SKM-1 treated with dmso at 0.1 percent for 144 hours (cell line): ENCODE measurements around the gene GMPS.
A peak's percentile ranks its signal among the peaks of the same experiment; 100 is the strongest.
"Not testable (repeated sequence)": the region's sequence is repeated elsewhere in the genome, so short reads cannot be mapped to it uniquely, and the experiment has no call there.

Source experiments
- DNase-seq: peaks from one replicate; lab custom pipeline; 2025; ENCODE audit not compliant: unreplicated experiment; lab: John Stamatoyannopoulos, UW

The GMPS gene

DNA sequence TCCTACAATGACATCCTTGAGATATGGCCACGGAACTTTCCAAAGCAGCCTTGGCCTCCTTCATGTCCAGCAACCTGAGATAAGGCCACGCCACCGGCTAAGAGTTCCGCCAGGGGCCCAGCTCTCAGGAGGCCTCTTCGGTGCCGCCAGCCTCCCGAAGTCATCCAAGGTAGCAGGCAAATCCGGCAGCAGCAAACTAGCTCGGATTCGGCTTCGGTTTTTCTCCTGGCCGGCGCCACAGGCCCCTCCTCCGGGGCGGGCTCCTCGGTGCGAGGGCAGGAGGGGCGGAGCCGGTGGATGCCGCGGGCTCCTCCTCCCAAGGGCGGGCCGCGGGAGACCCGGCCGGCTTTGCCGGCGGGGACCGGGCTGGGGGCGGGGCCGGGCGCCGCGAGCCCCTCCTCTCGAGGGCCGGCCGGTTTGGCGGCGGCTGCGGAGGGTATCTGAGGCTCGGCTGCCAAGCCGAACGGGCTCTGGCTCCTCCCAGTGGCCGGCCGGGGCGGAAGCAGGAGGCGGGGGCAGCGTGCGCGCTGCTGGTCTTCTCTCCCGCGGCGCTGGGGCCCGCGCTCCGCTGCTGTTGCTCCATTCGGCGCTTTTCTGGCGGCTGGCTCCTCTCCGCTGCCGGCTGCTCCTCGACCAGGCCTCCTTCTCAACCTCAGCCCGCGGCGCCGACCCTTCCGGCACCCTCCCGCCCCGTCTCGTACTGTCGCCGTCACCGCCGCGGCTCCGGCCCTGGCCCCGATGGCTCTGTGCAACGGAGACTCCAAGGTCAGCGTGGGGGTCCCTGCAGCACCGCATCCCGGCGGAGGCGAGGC, at the start of gene GMPS:
GMPS (plus strand) TSS at position 518 of the 812 bp plus-strand sequence; CDS start at position 739, 221 bp downstream.
- DNase-seq = peak; percentile 92

GRCh38 chr3:155828490-155829098, 41.9 kb upstream of the GMPS start:
- not testable (repeated sequence) for DNase-seq

DNA sequence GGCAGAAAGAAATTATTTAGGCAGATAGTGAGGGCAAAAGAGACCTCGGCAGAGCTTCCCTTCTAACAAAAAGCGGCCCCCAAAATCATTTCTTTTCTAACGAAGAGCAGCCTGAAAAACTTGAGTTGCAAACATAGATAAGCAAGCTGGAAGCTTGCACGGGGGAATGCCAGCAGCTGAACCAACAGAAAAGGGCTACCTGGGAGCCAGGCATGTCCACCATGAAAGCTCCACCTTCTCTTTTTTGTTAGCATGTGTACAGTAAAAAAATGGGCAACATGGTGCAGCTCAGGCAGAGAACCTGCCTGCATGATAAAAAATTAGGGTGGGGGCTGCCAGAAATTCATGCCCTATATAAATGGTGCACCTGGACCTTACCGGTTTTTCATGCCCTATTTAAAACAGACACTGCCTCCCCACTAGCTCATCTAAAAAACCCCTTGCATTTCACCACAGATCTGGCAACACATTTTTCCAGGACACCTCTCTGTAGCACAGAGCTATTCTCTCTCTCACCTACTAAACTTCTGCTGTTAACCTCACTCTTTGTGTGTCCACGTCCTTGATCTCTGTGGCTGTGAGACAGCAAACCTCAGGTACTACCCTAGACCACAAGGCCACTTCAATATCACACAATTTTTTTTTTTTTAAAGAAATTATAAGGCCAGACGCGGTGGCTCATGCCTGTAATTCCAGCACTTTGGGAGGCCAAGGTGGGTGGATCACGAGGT, 34.9 kb upstream of the GMPS start:
- no peak for DNase-seq

DNA sequence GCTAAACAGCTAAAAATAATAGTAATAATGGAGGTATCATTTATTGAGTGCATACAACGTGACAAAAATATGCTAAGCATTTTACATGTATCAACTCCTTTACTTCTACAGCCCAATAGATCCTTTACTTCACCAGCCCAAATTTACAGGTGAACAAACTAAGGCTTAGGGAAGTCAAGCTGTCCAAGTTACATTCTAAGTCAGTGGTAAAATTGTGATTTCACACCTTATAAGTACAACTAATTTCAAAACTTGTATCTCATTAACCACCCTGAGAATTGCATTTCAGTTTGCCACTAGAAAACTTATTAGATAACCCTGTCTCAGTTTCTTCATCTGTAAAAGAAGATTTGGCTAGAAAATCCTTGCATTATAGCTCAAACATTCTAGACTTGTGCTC, 26.9 kb upstream of the GMPS start:
- DNase-seq = no peak

DNA sequence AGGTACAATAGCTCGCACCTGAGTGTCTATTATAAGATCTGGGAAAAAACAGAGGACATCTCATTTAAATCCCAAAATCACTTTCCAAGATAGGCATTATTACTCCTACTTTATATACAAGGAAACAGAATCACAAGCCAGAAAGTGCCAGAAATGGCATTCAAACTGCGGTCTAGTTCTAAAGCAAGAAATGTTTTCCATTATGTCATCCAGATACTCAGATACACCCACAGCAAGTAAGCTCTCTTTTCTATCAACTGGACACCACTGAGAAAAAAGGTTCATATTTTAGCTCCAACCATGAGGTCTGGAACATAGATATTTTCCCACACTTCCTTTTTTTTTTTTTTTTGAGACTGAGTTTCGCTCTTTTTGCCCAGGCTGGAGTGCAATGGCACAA, 24.3 kb upstream of the GMPS start:
- DNase-seq = no peak

GRCh38 chr3:155847993-155848392, 22.5 kb upstream of the GMPS start:
- DNase-seq = no peak

DNA sequence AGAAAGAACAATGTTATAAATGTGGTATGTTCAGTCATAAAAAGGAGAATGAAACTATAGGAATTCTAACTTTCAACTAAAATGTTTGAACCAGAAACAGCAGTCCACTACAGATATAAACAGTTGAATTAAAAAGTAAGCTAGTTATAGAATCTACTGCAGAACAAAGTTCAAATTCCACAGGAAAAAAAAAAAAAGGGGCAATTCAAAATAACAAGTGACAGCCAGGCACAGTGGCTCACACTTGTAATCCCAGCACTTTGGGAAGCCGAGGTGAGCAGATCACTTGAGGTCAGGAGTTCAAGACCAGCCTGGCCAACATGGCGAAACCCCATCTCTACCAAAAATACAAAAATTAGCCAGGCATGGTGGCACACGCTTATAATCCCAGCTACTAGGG, 21.0 kb upstream of the GMPS start:
- DNase-seq = not testable (repeated sequence)

GRCh38 chr3:155852341-155852740, 18.1 kb upstream of the GMPS start:
- DNase-seq = no peak

- DNase-seq = no peak
Observed at GRCh38 chr3:155853214-155854140, 17.0 kb upstream of the GMPS start.

DNA sequence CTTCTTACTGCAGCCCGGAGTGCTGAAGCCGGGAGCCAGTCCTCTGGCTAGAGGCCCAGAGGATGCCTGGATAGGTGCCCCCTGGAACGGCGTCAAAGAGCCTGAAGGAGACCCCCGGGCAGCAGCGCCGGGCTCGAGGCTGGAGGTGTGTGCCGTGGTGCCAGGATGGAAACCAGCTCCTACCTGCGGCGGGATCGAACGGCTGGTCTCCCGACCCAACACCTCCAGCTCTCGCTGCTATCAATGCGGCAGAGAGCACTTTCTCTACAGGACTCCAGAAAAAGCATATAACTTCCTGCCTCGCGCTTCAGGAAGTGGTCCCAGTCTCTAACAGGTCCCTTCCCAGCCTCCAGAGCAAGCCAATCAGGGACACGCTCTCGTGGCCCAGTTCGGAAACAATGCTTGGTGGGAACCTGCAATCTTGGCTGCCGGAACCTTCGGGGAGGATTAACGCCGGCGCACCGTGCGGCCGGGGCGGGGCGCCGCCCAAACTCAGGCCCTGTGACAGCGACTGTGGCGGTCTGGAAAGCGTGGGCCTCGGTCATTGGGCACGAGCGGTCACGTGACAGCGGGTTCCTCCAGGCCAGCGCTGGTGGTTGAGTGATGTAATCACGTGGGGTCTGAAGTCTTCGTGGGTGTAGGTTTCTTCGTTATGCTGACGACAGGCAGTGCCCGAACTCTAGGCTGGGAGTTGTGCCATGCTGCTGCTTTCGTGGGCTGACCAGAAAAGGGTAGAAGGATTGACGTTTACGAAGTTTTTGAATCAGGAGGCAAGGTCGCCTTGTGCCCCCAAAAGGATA, 16.1 kb upstream of the GMPS start, which contains the start of gene SLC33A1:
SLC33A1 (minus strand) TSS at position 287 of the 800 bp plus-strand sequence. CDS start 430 bp downstream, outside the sequence.
- DNase-seq = peak; percentile 97

GRCh38 chr3:155859859-155860258, 10.6 kb upstream of the GMPS start:
- no peak for DNase-seq

DNA sequence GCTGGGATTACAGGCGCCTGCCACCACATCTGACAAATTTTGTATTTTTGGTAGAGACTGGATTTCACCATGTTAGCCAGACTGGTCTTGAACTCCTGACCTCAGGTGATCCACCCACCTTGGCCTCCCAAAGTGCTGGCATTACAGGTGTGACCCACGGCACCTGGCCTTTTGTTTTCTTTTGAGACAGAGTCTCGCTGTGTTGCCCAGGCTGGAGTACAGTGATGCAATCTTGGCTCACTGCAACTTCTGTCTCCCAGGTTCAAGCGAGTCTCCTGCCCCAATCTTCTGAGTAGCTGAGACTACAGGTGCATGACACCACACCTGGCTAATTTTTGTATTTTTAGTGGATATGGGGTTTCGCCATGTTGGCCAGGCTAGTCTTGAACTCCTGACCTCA, 10.0 kb upstream of the GMPS start:
- DNase-seq = not testable (repeated sequence)

DNA sequence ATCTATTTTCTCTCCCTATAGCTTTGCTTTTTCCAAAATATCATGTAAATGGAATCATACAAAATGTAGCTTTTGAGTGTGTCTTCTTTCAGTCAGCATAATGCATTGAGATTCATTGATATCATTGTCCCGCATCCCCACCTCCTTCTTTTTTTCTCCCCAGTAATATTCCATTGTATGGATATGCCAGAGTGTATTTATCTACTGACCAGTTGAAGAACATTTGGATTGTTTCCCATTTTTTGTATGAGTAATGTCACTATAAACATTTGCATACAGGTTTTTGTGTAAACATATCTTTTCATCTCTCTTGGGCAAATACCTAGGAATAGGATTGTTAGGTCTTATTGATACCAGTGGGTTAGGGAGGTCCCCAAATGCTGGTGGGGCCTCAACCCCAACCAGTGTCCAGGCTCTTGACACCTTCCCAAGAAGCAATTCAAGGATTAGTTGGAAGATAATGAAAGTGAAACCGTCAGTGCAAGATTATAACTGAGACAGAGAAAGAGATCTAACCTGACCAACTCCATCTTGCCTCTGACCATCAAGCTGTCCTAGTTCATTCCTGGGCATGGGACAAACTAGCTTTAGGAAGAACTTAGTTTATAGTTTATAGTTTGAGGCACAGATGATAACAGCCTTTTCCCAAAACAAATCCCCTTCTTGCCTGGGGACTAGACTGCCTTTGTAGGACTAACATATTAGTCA, 8.8 kb upstream of the GMPS start:
- no peak for DNase-seq

GRCh38 chr3:155862290-155862982, 8.0 kb upstream of the GMPS start:
- not testable (repeated sequence) for DNase-seq

- DNase-seq = no peak
Observed at GRCh38 chr3:155863072-155863784, 7.2 kb upstream of the GMPS start.

GRCh38 chr3:155869691-155870090, 759 bp upstream of the GMPS start:
- DNase-seq = no peak

DNA sequence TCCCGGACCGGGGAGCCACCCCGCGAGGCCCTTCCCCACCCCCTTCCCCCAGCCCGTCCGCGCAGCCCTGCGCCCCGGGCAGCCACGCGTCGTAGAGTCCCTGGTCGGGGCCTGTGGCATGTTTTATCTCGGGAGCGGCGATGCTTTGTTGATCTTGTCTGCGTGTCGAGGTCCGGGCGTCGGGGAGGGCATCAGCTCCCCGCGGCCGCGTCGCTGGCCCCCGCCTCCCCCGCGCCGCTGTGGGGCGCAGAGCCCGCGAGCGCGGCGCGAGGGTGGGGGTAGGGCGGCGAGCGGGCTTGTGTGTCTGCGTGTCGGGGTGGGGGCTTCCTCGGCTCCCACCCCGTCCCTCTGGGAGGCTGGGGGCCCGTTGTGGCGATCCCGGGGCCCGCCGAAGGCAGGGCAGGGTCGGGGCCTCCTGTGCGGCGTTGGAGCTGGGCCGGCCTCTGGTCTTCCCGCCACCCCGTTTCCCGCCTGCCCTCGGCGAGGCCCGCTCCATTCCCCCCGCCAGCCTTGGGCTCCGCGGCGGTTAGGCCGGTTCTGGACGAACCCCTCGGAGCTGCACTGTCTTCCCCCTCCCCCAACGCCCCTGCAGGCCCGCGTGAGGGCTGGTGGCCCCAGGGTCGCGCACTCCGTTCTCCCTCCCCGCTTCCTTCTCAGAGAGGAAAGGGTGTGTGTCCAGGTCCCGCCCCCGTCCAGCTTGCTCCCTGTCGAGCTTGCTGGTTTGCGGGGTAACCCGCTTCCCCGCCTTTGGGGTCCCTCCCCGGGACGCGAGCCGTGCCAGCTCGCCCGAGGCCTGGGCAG, 695 bp downstream of the GMPS start:
- DNase-seq = peak; percentile 16
